GM12878 (cell line): ENCODE measurements around the gene MUC5B. TPM values are rescaled to one million over a fixed set of nuclear protein-coding genes. Genes with fewer than 3 reads are reported as not detected.

Source experiments
- ATAC-seq: fragments of 200-7000 bp; cut with Tn5 transposase; 3 replicates; pipeline ENCODE4 v1.9.1; 2020; ENCODE audit warnings: mild to moderate bottlenecking, moderate library complexity
- BruUV-seq: library from RNA; stranded (reverse); fragments of 400-500 nt; replicated peaks from 2 replicates; lab custom pipeline; 2021; lab: Mats Ljungman, UMichigan
- CTCF ChIA-PET: fragments of 300-600 bp; sonication (Branson Sonifier 250); formaldehyde crosslinking; extraction: SDS; loops from one replicate; lab custom pipeline; 2021; ENCODE audit warnings: inconsistent platforms; lab: Yijun Ruan, JAX
- POLR2A ChIA-PET: fragments of 350-600 bp; formaldehyde crosslinking; extraction: SDS; loops from one replicate; lab custom pipeline; 2021; ENCODE audit warnings: inconsistent platforms; lab: Charles Lee
- RAD21 ChIA-PET: fragments of 300-600 bp; sonication (Branson Sonifier 250); formaldehyde crosslinking; loops from one replicate; lab custom pipeline; 2023; ENCODE audit warnings: antibody characterized with exemption; ENCODE audit not compliant: unreplicated experiment; lab: Charles Lee
- SMC1A ChIA-PET: fragments of 300-600 bp; sonication (Branson Sonifier 250); formaldehyde crosslinking; loops from one replicate; lab custom pipeline; 2023; ENCODE audit not compliant: unreplicated experiment, uncharacterized antibody; lab: Charles Lee
- DNase-seq: peaks from one replicate; pipeline ENCODE4 v3.0.0-alpha.2; 2011; ENCODE audit warnings: low read depth, low spot score
- FAIRE-seq: peaks from 3 replicates; lab custom pipeline; 2011; peaks lifted over from hg19 to GRCh38; lab: Jason Lieb, UNC
- H2AFZ ChIP-seq: 2 replicates; pipeline ENCODE4 v1.6.0; 2011; ENCODE audit warnings: low read depth, low read length, control low read depth; ENCODE audit not compliant: control insufficient read depth
- H3K27ac ChIP-seq: 2 replicates; pipeline ENCODE4 v1.5.1; 2011; ENCODE audit warnings: control low read depth; ENCODE audit not compliant: control insufficient read depth, insufficient read depth
- H3K27me3 ChIP-seq, 2 experiments: replicated peaks in 1 of 2; 2 replicates each; pipeline versions ENCODE4 v1.6.0 to v1.6.1; 2011; ENCODE audit warnings: low read length in 1 of 2; ENCODE audit not compliant: control insufficient read depth in 2 of 2, insufficient read depth in 2 of 2
- H3K36me3 ChIP-seq, 2 experiments: 2 replicates each; pipeline ENCODE4 v1.5.1; 2011; ENCODE audit warnings: low read length in 1 of 2; ENCODE audit not compliant: control insufficient read depth in 2 of 2, insufficient read depth in 2 of 2
- H3K4me1 ChIP-seq: 2 replicates; pipeline ENCODE4 v1.6.1; 2011; ENCODE audit warnings: mild to moderate bottlenecking, low read length, moderate library complexity, mixed read lengths; ENCODE audit not compliant: control insufficient read depth, insufficient read depth
- H3K4me2 ChIP-seq: 2 replicates; pipeline ENCODE4 v1.6.0; 2011; ENCODE audit warnings: control low read depth; ENCODE audit not compliant: control insufficient read depth, insufficient read depth
- H3K4me3 ChIP-seq: fragments of 200-600 bp; sonication (generic); 2 replicates; pipeline ENCODE4 v1.5.1; 2016
- H3K79me2 ChIP-seq: 2 replicates; pipeline ENCODE4 v1.6.0; 2011; ENCODE audit warnings: low read length; ENCODE audit not compliant: control insufficient read depth, insufficient read depth
- H3K9ac ChIP-seq: 2 replicates; pipeline ENCODE4 v1.8.0; 2011; ENCODE audit warnings: low read length, control low read depth, mixed read lengths; ENCODE audit not compliant: control insufficient read depth, insufficient read depth
- H3K9me3 ChIP-seq: replicated peaks from 3 replicates; pipeline ENCODE4 v1.5.1; 2011; ENCODE audit warnings: mild to moderate bottlenecking, low read length; ENCODE audit not compliant: control insufficient read depth, insufficient read depth
- H4K20me1 ChIP-seq: 2 replicates; pipeline ENCODE4 v1.6.0; 2011; ENCODE audit not compliant: control insufficient read depth, insufficient read depth
- CEBPZ ChIP-seq: fragments of 150-350 bp; IDR thresholded peaks from 2 replicates; pipeline ENCODE4 v1.6.1; 2016; ENCODE audit warnings: low read depth, low read length
- CHD1 ChIP-seq: IDR thresholded peaks from 2 replicates; pipeline ENCODE4 v1.6.1; 2012; ENCODE audit warnings: low read depth, low read length, improper control_type of control experiment
- E2F4 ChIP-seq: IDR thresholded peaks from 2 replicates; pipeline ENCODE4 v1.6.1; 2012; ENCODE audit warnings: low read depth, low read length, improper control_type of control experiment
- GATAD2B ChIP-seq: fragments of 450-650 bp; conservative IDR thresholded peaks from 2 replicates; pipeline ENCODE4 v1.6.1; 2017; ENCODE audit warnings: low read depth, mild to moderate bottlenecking, moderate library complexity
- MTA3 ChIP-seq: IDR thresholded peaks from 2 replicates; pipeline ENCODE4 v1.6.1; 2012; ENCODE audit warnings: low read length, inconsistent platforms, borderline replicate concordance
- MYB ChIP-seq: fragments of 150-350 bp; IDR thresholded peaks from 2 replicates; pipeline ENCODE4 v1.6.1; 2014; ENCODE audit warnings: mild to moderate bottlenecking, low read depth, low read length, borderline replicate concordance
- POLR2A ChIP-seq: IDR thresholded peaks from 2 replicates; pipeline ENCODE4 v1.6.1; 2011; ENCODE audit warnings: low read depth, mild to moderate bottlenecking, low read length
- RBBP5 ChIP-seq: fragments of 200-600 bp; sonication (generic); conservative IDR thresholded peaks from 2 replicates; pipeline ENCODE4 v1.6.1; 2016
- SMARCA5 ChIP-seq: fragments of 450-650 bp; IDR thresholded peaks from 2 replicates; pipeline ENCODE4 v1.6.1; 2017; ENCODE audit warnings: mild to moderate bottlenecking
- TAF1 ChIP-seq: IDR thresholded peaks from 2 replicates; pipeline ENCODE4 v1.6.1; 2011; ENCODE audit warnings: mild to moderate bottlenecking, low read depth, low read length, borderline replicate concordance
- WGBS: methylation state at CpG from one replicate; pipeline ENCODE4 v1.1.6; 2016; ENCODE audit warnings: low lambda C conversion rate; ENCODE audit not compliant: insufficient replicate concordance, insufficient coverage; ENCODE audit errors: missing lambda C conversion rate; 5-methylcytosine and 5-hydroxymethylcytosine counted together
- in situ Hi-C: fragments of 300-500 bp; cut with MboI; formaldehyde crosslinking; loops from 9 replicates; pipeline ENCODE4 v1.14.3; 2018; ENCODE audit warnings: mixed read lengths
- intact Hi-C: fragments of 100-400 bp; cut with micrococcal nuclease; formaldehyde crosslinking; loops from one replicate; pipeline ENCODE4 v1.14.2; 2022; ENCODE audit not compliant: unreplicated experiment
- polyA plus RNA-seq, 11 experiments: library from polyadenylated mRNA; depleted of rRNA in 4 of 11; unstranded in 6 of 11; stranded (reverse) in 5 of 11; fragments of >200 nt; fragmentation: Nextera tagmentation in 4 of 11; fragmentation: Illumina TruSeq in 1 of 11; extraction: Ambion mirVana in 4 of 11; extraction: Trizol in 1 of 11; gene quantifications; 1 replicate in 1 of 11; 2 replicates in 10 of 11; pipeline versions ENCODE4 v1.2.1 to v1.2.3, GENCODE V29; 2011 to 2016; ENCODE audit warnings: inconsistent platforms in 2 of 11, missing spikeins in 2 of 11, low read depth in 1 of 11
- total RNA-seq, 4 experiments: library from RNA; depleted of rRNA in 3 of 4; stranded (reverse); fragments of >200 nt in 3 of 4; fragmentation: Illumina TruSeq in 1 of 4; extraction: Trizol in 1 of 4; gene quantifications; 2 replicates each; pipeline versions ENCODE4 v1.2.1 to v1.2.3, GENCODE V29; 2013 to 2021

MUC5B gene
- total and polyA plus RNA-seq, 10 of the 15 experiments (the other 5 are each of a cell fraction or from before 2014, with no cell fraction given) = 1.5 TPM; not detected in 9

GRCh38 chr11:1302041-1302460 is 79.2 kb downstream of the MUC5B start (continued):
- TF ChIP-seq CEBPZ (no peak), MYB (no peak), CHD1 (no peak), GATAD2B (no peak), E2F4 (no peak), TAF1 (no peak), MTA3 (no peak)

GRCh38 chr11:1302461-1303125 is 79.7 kb downstream of the MUC5B start:
- WGBS = 83% methylated on average over 17 of the region's 17 CpGs
- peaks cover 0 to 5% of the 10 kb centered on the region in 2 experiments; a peak in 2 of 4 replicates for H3K36me3 ChIP-seq
- SMC1A ChIA-PET = no interaction called here
- H2AFZ ChIP-seq = no peak overlapping the region
- BruUV-seq = no TSS peak
- no peak overlapping the region for H3K27ac ChIP-seq
- intact Hi-C loops (loop anchor here (10.0 kb wide), 2 partner anchors 82 to 272 kb away; partner anchors contain the start of genes BRSK2 and DUSP8), in situ Hi-C loops (no loop called here)
- no peaks in the 10 kb centered on the region for H3K27me3 ChIP-seq
- H3K4me1 ChIP-seq = peaks cover 8% of the 10 kb centered on the region
- TF ChIP-seq SMARCA5 (no peak), POLR2A (0 out of 2 replicates have a peak, but pooled peaks have one; percentile 20), RBBP5 (no peak)
- no peaks in the 10 kb centered on the region; the same call in 2 of the 3 replicates for H3K9me3 ChIP-seq
- no peak overlapping the region for H3K4me3 ChIP-seq
- H3K79me2 ChIP-seq = peaks cover 7% of the 10 kb centered on the region
- DNase-seq (no peak), ATAC-seq (no peak), FAIRE-seq (no peak)
- no peak overlapping the region for H3K4me2 ChIP-seq
- no peak overlapping the region for H3K9ac ChIP-seq
- H4K20me1 ChIP-seq = no peaks in the 10 kb centered on the region; the same call in 1 of the 2 replicates
- POLR2A ChIA-PET = no interaction called here
- RAD21 ChIA-PET = no interaction called here
- CTCF ChIA-PET = no interaction called here
